DOHH2 (cell line): ENCODE data around the gene PPARA.

Experiments used
- H3F3A ChIP-seq: fragments of 200-600 bp; sonication (generic), shearing (Covaris generic); 2 replicates; pipeline ENCODE4 v1.6.0; 2016; ENCODE audit warnings: antibody characterized with exemption, mild to moderate bottlenecking; ENCODE audit not compliant: control insufficient read depth, insufficient read depth
- H3K27ac ChIP-seq: fragments of 200-600 bp; sonication (generic); 2 replicates; pipeline ENCODE4 v1.5.1; 2014; ENCODE audit warnings: low read depth, mild to moderate bottlenecking, low read length, moderate library complexity
- H3K27me3 ChIP-seq: fragments of 200-600 bp; sonication (generic); 2 replicates; pipeline ENCODE4 v1.6.1; 2014; ENCODE audit warnings: mild to moderate bottlenecking, low read length, mixed read lengths; ENCODE audit not compliant: control insufficient read depth
- H3K36me3 ChIP-seq: fragments of 200-600 bp; sonication (generic); 2 replicates; pipeline ENCODE4 v1.6.1; 2014; ENCODE audit warnings: mild to moderate bottlenecking, low read length, moderate library complexity, mixed read lengths; ENCODE audit not compliant: control insufficient read depth
- H3K4me1 ChIP-seq: fragments of 200-600 bp; sonication (generic); 2 replicates; pipeline ENCODE4 v1.6.1; 2014; ENCODE audit warnings: mild to moderate bottlenecking, low read length, mixed read lengths; ENCODE audit not compliant: control insufficient read depth
- H3K4me2 ChIP-seq: fragments of 200-600 bp; sonication (generic); 2 replicates; pipeline ENCODE4 v1.6.0; 2014; ENCODE audit warnings: mild to moderate bottlenecking, low read length, moderate library complexity
- H3K4me3 ChIP-seq: fragments of 200-600 bp; sonication (generic); 2 replicates; pipeline ENCODE4 v1.5.1; 2014; ENCODE audit warnings: mild to moderate bottlenecking, low read length, mixed read lengths
- H3K79me2 ChIP-seq: fragments of 200-600 bp; sonication (generic); 2 replicates; pipeline ENCODE4 v1.6.1; 2014; ENCODE audit warnings: mild to moderate bottlenecking, low read length, mixed read lengths; ENCODE audit not compliant: control insufficient read depth
- H3K9me2 ChIP-seq: fragments of 200-600 bp; sonication (generic); replicated peaks from 2 replicates; pipeline ENCODE4 v1.6.1; 2014; ENCODE audit warnings: mild to moderate bottlenecking, low read length, mixed read lengths; ENCODE audit not compliant: control insufficient read depth
- H3K9me3 ChIP-seq: fragments of 200-600 bp; sonication (generic); 2 replicates; pipeline ENCODE4 v1.6.1; 2014; ENCODE audit warnings: antibody characterized with exemption, low read length, mixed read lengths; ENCODE audit not compliant: control insufficient read depth, insufficient read depth
- H4K20me1 ChIP-seq: fragments of 200-600 bp; sonication (generic); 2 replicates; pipeline ENCODE4 v1.6.0; 2014; ENCODE audit warnings: low read depth, mild to moderate bottlenecking, antibody characterized with exemption, low read length, moderate library complexity; ENCODE audit not compliant: control insufficient read depth, insufficient read depth
- CTCF ChIP-seq: fragments of 200-600 bp; sonication (generic); IDR thresholded peaks from one replicate; pipeline ENCODE4 v1.5.1; 2014; ENCODE audit warnings: antibody characterized with exemption, mild to moderate bottlenecking, low read depth, low read length; ENCODE audit not compliant: poor library complexity, severe bottlenecking
- EZH2phosphoT487 ChIP-seq: fragments of 200-600 bp; sonication (generic); IDR thresholded peaks from 2 replicates; pipeline ENCODE4 v1.6.1; 2017; ENCODE audit warnings: borderline replicate concordance, mild to moderate bottlenecking, antibody characterized with exemption, low read length, moderate library complexity, mixed read lengths

PPARA gene

DNA sequence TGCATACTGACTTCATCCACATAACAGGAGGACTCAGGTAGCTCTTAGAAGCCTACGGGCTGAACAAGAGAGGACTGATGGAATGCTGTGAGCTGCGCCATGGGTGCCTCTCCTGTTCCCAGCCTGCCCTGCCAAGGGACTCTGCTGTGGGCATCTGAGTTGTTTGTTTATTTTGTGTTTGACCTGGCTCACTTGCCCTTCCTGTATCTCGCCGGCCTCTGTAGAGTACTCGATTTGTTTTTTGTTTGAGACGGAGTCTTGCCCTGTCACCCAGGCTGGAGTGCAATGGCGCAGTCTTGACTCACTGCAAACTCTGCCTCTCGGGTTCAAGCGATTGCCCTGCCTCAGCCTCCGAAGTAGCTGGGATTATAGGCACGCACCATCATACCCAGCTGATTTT lies 119.2 kb downstream of the PPARA start:
- no peaks in the 10 kb centered on the region for H3K79me2 ChIP-seq
- no peak overlapping the region for H3K4me2 ChIP-seq
- no peaks in the 10 kb centered on the region for H3F3A ChIP-seq
- H3K36me3 ChIP-seq: no peaks in the 10 kb centered on the region
- H3K9me3 ChIP-seq: peaks cover 9% of the 10 kb centered on the region
- TF ChIP-seq CTCF (no peak), EZH2phosphoT487 (no peak)
- peaks cover 24% of the 10 kb centered on the region for H3K27me3 ChIP-seq
- H3K9me2 ChIP-seq: no peaks in the 10 kb centered on the region
- no peak overlapping the region for H3K4me3 ChIP-seq
- H4K20me1 ChIP-seq: no peaks in the 10 kb centered on the region
- no peaks in the 10 kb centered on the region for H3K4me1 ChIP-seq
- no peak overlapping the region for H3K27ac ChIP-seq

DNA sequence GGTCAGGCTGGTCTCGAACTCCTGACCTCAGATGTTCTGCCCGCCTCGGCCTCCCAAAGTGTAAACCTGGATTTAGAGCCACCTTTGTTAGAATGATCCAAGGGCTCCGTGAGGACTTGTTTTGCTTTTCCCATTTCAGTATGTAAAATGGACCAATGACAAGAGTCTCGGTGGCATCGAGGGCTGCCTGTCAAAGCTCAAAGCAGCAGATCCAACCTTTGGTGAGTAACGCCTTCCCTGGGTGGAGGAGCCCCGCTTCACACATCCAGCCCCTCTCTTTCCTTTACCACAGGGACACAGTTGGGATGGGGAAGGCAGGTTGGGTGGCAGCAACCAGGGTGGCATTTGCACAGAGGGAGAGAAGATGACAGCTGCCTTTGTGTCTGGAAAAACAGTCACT lies 121.9 kb downstream of the PPARA start:
- Histone ChIP-seq H3K4me3 (no peak overlapping the region), H3K27me3 (peaks cover 12% of the 10 kb centered on the region), H4K20me1 (no peaks in the 10 kb centered on the region), H3K79me2 (no peaks in the 10 kb centered on the region), H3K27ac (no peak overlapping the region), H3K9me3 (peaks cover 6% of the 10 kb centered on the region; the same call in 1 of the 2 replicates), H3K9me2 (no peaks in the 10 kb centered on the region), H3K36me3 (no peaks in the 10 kb centered on the region), H3K4me2 (no peak overlapping the region), H3F3A (no peaks in the 10 kb centered on the region), H3K4me1 (no peaks in the 10 kb centered on the region; the same call in 1 of the 2 replicates)
- no peak for TF ChIP-seq CTCF
- TF ChIP-seq EZH2phosphoT487: no peak

DNA sequence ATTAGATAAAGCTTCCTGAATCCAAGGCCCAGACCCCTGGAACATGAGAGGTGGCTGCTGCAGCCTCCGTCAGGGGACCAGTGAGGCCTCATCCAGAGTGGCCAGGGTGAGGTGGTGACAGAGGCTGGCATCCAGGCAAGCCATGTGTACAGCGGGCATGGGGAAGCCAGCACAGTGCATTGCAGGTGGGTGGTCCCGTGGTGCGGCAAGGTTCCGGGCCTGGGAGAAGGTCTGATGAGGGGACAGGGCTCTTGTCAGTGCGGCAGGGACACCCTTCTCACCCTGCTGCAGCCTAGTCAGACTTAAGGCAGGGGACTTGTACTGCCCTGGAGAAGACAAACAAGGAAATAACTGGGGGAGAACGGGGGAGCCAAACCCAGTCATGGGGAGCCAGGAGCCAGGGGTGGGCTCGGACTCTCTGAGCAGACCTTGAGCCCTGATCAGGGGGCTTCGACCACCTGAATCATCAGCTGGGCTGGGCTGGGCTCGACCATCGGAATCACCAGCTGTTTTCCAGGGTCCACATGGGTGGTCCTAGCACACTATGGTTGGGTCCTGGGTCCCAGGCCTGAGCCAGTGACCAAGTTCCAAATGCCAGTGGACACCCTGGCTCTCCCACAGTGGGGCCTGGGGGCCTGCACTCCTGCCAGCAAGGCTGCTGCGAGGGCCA lies 122.6 kb downstream of the PPARA start:
- H3K4me1 ChIP-seq: no peaks in the 10 kb centered on the region; the same call in 1 of the 2 replicates
- TF ChIP-seq EZH2phosphoT487 (no peak), CTCF (no peak)
- no peak overlapping the region for H3K4me3 ChIP-seq
- H3K9me2 ChIP-seq: no peaks in the 10 kb centered on the region
- no peaks in the 10 kb centered on the region for H3K36me3 ChIP-seq
- no peaks in the 10 kb centered on the region for H3K79me2 ChIP-seq
- H3F3A ChIP-seq: no peaks in the 10 kb centered on the region
- no peak overlapping the region for H3K27ac ChIP-seq
- peaks cover 5% of the 10 kb centered on the region for H3K27me3 ChIP-seq
- no peaks in the 10 kb centered on the region for H4K20me1 ChIP-seq
- peaks cover 6% of the 10 kb centered on the region; the same call in 1 of the 2 replicates for H3K9me3 ChIP-seq
- no peak overlapping the region for H3K4me2 ChIP-seq
